Smooth muscle cell (in vitro differentiated cells): ENCODE results near the gene PBX2. TPM values are rescaled to one million over a fixed set of nuclear protein-coding genes. Genes with fewer than 3 reads are reported as not detected.

Source experiments
- DNase-seq: peaks from one replicate; lab custom pipeline; 2025; ENCODE audit not compliant: unreplicated experiment; lab: John Stamatoyannopoulos, UW
- H2AFZ ChIP-seq: fragments of 200-600 bp; sonication (generic); 2 replicates; pipeline ENCODE4 v1.6.0; 2016; ENCODE audit warnings: antibody characterized with exemption, low read depth, mild to moderate bottlenecking
- H3F3A ChIP-seq: fragments of 200-600 bp; sonication (generic); 2 replicates; pipeline ENCODE4 v1.6.0; 2017; ENCODE audit warnings: antibody characterized with exemption, low read depth
- H3K27ac ChIP-seq: fragments of 200-600 bp; sonication (generic); 2 replicates; pipeline ENCODE4 v1.5.1; 2016; ENCODE audit warnings: low read depth, mild to moderate bottlenecking
- H3K27me3 ChIP-seq: fragments of 200-600 bp; sonication (generic); 2 replicates; pipeline ENCODE4 v1.6.1; 2016; ENCODE audit warnings: low read depth, mild to moderate bottlenecking
- H3K36me3 ChIP-seq: fragments of 200-600 bp; sonication (generic); 2 replicates; pipeline ENCODE4 v1.5.1; 2016; ENCODE audit warnings: low read depth
- H3K4me1 ChIP-seq: fragments of 200-600 bp; sonication (generic); 2 replicates; pipeline ENCODE4 v1.5.1; 2016; ENCODE audit warnings: low read depth
- H3K4me2 ChIP-seq: fragments of 200-600 bp; sonication (generic); 2 replicates; pipeline ENCODE4 v1.6.0; 2016; ENCODE audit warnings: mild to moderate bottlenecking
- H3K4me3 ChIP-seq: fragments of 200-600 bp; sonication (generic); 2 replicates; pipeline ENCODE4 v1.5.1; 2016; ENCODE audit warnings: mild to moderate bottlenecking
- H3K79me2 ChIP-seq: fragments of 200-600 bp; sonication (generic); 2 replicates; pipeline ENCODE4 v1.6.0; 2016; ENCODE audit warnings: low read depth, mild to moderate bottlenecking
- H3K9ac ChIP-seq: fragments of 200-600 bp; sonication (generic); 2 replicates; pipeline ENCODE4 v1.6.0; 2016; ENCODE audit warnings: low read depth
- H3K9me3 ChIP-seq: fragments of 200-600 bp; sonication (generic); replicated peaks from 2 replicates; pipeline ENCODE4 v1.5.1; 2016; ENCODE audit warnings: low read depth
- H4K20me1 ChIP-seq: fragments of 200-600 bp; sonication (generic); 2 replicates; pipeline ENCODE4 v1.6.0; 2016; ENCODE audit warnings: low read depth
- CTCF ChIP-seq: fragments of 200-600 bp; sonication (generic); IDR thresholded peaks from 2 replicates; pipeline ENCODE4 v1.5.1; 2017; ENCODE audit warnings: borderline replicate concordance, mild to moderate bottlenecking, antibody characterized with exemption; ENCODE audit not compliant: insufficient read depth, poor library complexity, severe bottlenecking
- WGBS: methylation state at CpG from one replicate; pipeline ENCODE4 v1.1.7; 2016; ENCODE audit warnings: low lambda C conversion rate; 5-methylcytosine and 5-hydroxymethylcytosine counted together
- polyA plus RNA-seq: library from polyadenylated mRNA; unstranded; fragments of >200 nt; fragmentation: Nextera tagmentation; extraction: Ambion mirVana; gene quantifications from 2 replicates; pipeline ENCODE4 v1.2.1, GENCODE V29; 2016
- total RNA-seq: library from RNA; depleted of rRNA; stranded (reverse); fragments of >200 nt; gene quantifications from 2 replicates; pipeline ENCODE4 v1.2.3, GENCODE V29; 2014

PBX2 gene
- total and polyA plus RNA-seq, 2 experiments from 2014 or later = 14.0 to 43.6 TPM

GRCh38 chr6:32216285-32216684 is 26.3 kb upstream of the PBX2 start:
- no peak overlapping the region for H3K4me2 ChIP-seq
- no peak overlapping the region for H3K4me3 ChIP-seq
- no peaks in the 10 kb centered on the region for H3K4me1 ChIP-seq
- H3K79me2 ChIP-seq = no peaks in the 10 kb centered on the region
- H3K27me3 ChIP-seq = peaks cover 1% of the 10 kb centered on the region
- H2AFZ ChIP-seq = no peak overlapping the region
- no peaks in the 10 kb centered on the region for H3F3A ChIP-seq
- no peaks in the 10 kb centered on the region for H3K36me3 ChIP-seq
- H4K20me1 ChIP-seq = no peaks in the 10 kb centered on the region
- H3K27ac ChIP-seq = no peak overlapping the region
- no peak for DNase-seq
- TF ChIP-seq CTCF = no peak
- H3K9me3 ChIP-seq = no peaks in the 10 kb centered on the region
- WGBS = 84% methylated on average over 10 of the region's 10 CpGs
- H3K9ac ChIP-seq = no peak overlapping the region

GRCh38 chr6:32215617-32216016 is 25.6 kb upstream of the PBX2 start:
- WGBS = 98% methylated on average over 4 of the region's 4 CpGs
- Histone ChIP-seq H3K27me3 (no peaks in the 10 kb centered on the region), H4K20me1 (no peaks in the 10 kb centered on the region), H3K4me1 (no peaks in the 10 kb centered on the region), H3F3A (no peaks in the 10 kb centered on the region), H3K27ac (no peak overlapping the region), H3K4me3 (no peak overlapping the region), H2AFZ (no peak overlapping the region), H3K79me2 (no peaks in the 10 kb centered on the region), H3K36me3 (no peaks in the 10 kb centered on the region), H3K4me2 (no peak overlapping the region), H3K9me3 (no peaks in the 10 kb centered on the region), H3K9ac (no peak overlapping the region)
- no peak for TF ChIP-seq CTCF
- DNase-seq = no peak

GRCh38 chr6:32214126-32214525 is 24.1 kb upstream of the PBX2 start:
- 89% methylated on average over 3 of the region's 3 CpGs for WGBS
- Histone ChIP-seq H3K4me1 (no peaks in the 10 kb centered on the region), H3K4me3 (no peak overlapping the region), H4K20me1 (no peaks in the 10 kb centered on the region), H3K4me2 (no peak overlapping the region), H3K9me3 (no peaks in the 10 kb centered on the region), H2AFZ (no peak overlapping the region), H3K36me3 (no peaks in the 10 kb centered on the region), H3K79me2 (no peaks in the 10 kb centered on the region), H3F3A (no peaks in the 10 kb centered on the region), H3K27me3 (no peaks in the 10 kb centered on the region), H3K9ac (no peak overlapping the region), H3K27ac (no peak overlapping the region)
- no peak for DNase-seq
- TF ChIP-seq CTCF = no peak

- no peak overlapping the region for H3K4me3 ChIP-seq
- H3F3A ChIP-seq = no peaks in the 10 kb centered on the region
- H3K4me2 ChIP-seq = no peak overlapping the region
- DNase-seq = no peak
- no peak overlapping the region for H3K27ac ChIP-seq
- no peaks in the 10 kb centered on the region for H3K36me3 ChIP-seq
- no peak overlapping the region for H3K9ac ChIP-seq
- no peaks in the 10 kb centered on the region for H4K20me1 ChIP-seq
- no peaks in the 10 kb centered on the region for H3K79me2 ChIP-seq
- H3K9me3 ChIP-seq = no peaks in the 10 kb centered on the region
- no peak for TF ChIP-seq CTCF
- 94% methylated on average over 6 of the region's 6 CpGs for WGBS
- no peak overlapping the region for H2AFZ ChIP-seq
- H3K27me3 ChIP-seq = no peaks in the 10 kb centered on the region
- no peaks in the 10 kb centered on the region for H3K4me1 ChIP-seq
These were observed 23.6 kb upstream of the PBX2 start for GRCh38 chr6:32213649-32214048.
